HG03520 (cell line): Measurements from ENCODE around the gene CYLD.

Experiments
- ATAC-seq: cut with Tn5 transposase; IDR thresholded peaks from one replicate; pipeline ENCODE4 v1.9.1; 2021; ENCODE audit warnings: mild to moderate bottlenecking, moderate library complexity; ENCODE audit not compliant: unreplicated experiment

The CYLD gene

DNA sequence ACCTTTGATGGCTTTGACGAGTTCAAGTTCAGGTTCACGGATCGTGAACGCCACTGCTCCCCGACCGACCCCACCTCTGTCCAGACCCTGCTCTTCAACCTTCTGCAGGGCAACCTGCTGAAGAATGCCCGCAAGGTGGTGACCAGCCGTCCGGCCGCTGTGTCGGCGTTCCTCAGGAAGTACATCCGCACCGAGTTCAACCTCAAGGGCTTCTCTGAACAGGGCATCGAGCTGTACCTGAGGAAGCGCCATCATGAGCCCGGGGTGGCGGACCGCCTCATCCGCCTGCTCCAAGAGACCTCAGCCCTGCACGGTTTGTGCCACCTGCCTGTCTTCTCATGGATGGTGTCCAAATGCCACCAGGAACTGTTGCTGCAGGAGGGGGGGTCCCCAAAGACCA is 30.8 kb upstream of the CYLD start:
- ATAC-seq: no peak

DNA sequence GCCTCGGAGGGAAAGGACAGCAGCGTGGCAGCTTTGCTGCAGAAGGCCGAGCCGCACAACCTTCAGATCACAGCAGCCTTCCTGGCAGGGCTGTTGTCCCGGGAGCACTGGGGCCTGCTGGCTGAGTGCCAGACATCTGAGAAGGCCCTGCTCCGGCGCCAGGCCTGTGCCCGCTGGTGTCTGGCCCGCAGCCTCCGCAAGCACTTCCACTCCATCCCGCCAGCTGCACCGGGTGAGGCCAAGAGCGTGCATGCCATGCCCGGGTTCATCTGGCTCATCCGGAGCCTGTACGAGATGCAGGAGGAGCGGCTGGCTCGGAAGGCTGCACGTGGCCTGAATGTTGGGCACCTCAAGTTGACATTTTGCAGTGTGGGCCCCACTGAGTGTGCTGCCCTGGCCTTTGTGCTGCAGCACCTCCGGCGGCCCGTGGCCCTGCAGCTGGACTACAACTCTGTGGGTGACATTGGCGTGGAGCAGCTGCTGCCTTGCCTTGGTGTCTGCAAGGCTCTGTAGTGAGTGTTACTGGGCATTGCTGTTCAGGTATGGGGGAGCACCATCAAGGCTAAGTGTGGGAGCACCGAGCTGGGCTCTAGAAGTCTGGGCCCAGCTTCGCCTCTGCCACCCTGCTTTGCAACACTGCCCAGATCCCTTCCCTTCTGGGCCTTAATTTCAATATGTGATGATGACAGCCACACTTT is 29.9 kb upstream of the CYLD start:
- ATAC-seq: no peak

DNA sequence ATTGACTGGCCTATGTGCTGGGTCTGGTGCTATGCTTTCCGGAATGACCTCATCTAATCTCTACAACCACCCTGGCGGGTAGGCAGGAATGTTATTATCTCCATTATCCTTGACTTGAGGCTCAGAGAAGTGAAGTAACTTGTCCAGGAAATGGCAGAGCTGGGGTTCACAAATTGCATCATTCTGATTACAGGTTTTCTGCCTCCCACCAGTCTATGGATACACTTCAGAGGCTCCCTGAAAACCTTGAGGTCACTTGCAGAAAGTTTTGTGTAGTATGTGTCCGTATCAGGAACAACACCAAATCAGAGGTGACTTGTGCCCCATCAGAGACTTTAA is 29.4 kb upstream of the CYLD start:
- no peak for ATAC-seq

DNA sequence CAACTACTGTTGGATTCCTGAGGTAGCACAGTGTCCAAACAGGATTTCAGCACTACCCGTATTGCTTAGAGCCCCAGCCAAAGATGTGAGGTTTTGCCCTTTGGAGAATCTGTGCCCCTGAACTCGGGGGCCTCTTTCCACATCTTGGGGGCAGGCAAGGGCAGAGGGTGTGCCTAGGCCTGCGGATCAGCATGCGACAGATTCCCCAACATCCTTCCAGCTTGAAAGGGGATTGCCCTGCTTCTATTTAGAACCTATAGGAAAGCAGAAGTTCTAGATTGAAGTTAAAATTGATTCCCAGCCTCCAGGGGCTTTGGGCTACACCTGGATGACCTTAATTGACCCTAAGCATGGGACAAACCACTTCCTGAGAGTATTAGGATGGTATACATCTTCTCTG is 28.9 kb upstream of the CYLD start:
- no peak for ATAC-seq

DNA sequence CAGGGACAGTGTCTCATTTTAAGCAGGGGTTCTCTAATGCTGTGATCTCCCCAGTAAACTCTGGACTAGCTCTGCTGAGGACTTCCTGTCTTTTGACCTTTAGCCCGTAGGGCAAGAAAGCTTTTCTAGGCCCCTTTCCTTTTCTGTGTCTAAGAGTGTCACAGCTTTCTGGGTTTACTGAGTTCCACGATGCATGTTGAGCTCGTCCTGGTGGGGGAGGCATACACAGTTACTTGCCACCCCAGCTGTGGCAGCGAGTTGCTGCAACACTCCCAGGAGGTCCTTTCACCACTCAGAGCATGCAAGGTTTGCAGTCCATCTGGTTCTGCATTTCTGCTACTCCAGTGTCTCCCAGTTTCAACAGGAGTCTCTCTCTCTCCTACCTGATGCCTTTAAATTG is 24.8 kb upstream of the CYLD start:
- no peak for ATAC-seq

DNA sequence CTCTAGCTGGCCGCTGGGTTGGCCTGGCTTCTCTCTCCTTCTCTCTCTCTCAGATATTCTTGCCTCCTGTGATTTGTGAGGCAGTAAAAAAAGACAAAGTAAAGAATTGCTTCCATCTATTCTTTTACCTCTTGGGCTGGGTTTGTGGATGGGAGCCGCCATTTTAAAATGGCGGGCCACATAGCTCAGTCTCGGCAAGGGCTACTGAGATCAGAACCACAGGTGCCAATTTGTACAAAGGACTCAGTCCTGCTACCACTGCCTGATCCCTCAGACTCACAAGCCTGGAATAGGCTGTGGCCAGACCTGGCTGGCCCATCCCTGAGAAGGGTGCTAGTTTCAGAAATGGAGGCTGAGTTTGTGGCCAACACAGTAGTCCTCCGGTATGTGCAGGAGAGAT is 24.4 kb upstream of the CYLD start:
- ATAC-seq: no peak

DNA sequence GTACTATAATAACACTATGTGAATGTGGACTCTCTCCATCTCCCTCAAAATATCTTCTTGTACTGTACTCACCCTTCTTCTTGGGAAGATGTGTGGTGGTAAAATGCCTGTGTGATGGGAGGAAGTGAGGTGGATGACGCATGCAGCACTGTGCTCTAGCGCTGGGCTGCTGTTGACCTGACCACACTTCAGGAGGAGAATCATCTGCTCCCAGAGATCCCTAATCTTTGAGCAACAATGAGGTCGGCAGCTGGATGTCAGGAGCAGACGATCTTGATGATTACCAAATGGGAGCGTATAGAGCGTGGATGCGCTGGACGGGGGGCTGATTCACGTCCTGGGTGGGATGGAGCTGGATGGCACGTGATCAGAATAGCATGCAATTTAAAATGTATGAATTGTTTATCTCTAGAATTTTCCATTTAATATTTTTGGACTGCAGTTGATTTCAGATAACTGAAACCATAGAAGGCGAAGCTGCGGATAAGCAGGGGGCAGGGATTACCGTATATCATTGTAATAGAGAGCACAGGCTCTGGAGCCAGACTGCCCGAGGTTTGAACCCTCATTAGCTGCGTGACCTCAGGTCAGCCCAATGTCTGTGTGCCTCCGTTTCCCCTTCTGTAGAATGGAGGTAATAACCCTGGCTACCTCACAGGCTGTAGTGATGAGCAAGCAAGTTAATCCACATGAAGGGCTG is 23.7 kb upstream of the CYLD start:
- no peak for ATAC-seq

DNA sequence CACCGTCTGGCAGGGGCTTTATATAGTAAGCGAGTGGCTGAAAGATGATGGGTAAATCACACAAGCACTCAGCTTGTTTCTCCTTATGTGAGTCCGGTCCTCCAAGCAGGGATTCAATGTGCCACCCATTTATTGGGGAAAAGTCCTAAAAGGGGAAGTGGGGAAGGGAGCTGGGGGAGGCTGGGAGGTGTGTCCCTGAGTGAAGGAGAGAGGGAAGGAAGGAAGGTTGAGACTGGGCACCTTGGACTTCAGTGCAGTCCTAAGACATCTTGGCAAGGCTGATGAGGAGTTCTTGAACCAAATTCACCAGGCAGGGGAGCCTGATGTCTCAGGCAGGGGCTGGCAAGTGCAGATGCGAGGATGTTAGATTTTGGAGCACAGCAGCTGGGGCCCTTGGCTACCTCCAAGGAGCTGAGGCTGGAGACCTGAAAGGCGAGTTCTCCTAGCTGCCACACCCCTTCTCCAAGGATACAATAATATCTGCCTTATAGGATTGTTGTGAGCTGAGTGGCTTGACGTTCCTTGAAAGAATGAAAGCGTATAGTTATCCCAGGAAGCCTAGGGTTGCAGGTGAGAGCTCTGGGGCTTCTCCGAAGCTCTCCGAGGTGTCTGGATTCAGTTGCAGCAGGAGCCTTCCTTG is 23.0 kb upstream of the CYLD start:
- ATAC-seq: no peak

DNA sequence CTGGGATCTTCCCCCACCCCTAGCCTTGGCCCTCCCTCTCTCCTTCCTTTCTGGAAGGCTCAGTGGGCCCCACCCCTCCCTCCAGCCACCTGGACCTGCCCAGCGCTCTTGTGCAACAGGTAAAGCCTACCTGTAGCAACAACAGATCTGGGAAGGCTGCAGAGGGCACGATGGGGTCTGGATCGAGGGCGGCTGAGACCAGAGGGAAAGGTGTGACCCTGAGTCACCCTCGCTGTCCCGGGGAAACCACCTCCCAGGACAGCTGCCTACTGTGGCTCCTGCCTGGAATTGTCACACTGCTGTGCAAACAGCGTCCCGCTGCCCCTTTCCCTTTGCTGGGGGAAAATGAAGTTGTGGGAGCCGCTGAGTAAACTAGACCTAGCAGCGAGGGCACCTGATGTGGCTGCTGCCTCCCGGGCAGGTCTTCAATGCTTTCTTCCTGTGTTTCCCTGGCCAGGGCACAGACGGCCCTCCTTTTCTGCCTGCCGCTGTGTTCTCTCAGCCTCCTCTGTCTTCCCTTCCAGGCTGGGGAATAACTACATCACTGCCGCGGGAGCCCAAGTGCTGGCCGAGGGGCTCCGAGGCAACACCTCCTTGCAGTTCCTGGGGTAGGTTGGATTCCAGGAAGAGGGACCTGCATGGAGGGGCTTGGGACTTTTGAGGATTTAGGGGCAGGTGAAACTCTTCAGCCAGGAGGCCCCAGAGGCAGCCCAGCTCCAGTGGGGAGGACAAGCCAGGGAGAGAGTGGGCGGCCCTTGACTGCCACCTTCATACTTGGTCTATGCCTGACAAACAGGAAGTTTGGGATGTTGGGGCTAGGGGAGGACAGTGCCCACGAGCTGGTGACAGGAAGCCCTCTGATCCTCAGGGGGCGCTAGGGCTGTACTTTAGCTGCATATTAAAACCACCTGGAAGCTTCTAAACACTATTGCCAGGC is 22.2 kb upstream of the CYLD start:
- ATAC-seq: no peak

DNA sequence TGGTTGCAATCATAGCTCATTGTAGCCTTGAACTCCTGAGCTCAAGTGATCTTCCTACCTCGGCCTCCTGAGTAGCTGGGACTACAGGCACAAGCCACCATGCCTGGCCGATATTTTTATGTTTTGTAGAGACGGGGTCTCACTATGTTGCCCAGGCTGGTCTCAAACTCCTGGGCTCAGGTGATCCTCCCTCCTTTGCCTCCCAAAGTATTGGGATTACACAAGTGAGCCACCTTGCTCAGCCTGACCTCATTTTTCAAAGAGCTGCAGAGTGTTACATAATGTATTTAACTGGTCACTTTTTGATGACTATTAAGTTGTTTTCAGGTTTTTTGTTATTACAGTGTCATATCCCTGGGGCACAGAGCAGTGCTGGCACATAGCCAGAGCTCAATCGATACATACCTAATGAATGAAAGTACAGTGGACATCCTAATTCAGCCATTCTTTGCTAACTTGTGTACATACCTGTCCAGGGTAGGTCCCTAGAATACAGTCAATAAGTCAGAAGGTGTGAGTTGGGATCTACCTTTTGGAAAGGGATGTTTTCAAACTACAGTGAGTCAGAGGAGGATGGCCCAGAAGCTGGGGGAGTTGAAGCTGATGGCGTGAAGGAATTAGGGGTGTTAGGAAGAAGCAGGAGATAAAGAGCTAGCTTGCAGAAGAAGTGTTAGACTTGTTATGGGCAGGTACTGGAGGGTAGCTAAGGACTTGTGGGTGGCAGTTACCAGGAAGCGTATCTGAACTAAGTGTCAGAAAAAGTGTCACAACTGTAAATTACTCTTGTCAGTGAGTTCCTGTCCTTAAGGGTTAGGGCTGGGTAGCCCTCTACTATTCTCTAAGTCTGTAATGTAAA is 20.1 kb upstream of the CYLD start:
- ATAC-seq: no peak

DNA sequence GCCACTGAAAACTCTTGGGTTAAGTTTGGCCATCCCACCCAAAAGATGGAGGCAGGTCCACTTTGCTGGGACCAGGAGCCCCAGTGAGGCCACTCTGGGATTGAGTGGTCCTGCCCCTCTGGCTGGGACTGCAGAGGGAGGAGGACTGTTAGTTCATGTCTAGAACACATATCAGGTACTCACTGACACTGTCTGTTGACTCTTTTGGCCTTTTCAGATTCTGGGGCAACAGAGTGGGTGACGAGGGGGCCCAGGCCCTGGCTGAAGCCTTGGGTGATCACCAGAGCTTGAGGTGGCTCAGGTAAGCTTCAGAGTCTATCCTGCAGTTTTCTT is 19.5 kb upstream of the CYLD start:
- no peak for ATAC-seq

DNA sequence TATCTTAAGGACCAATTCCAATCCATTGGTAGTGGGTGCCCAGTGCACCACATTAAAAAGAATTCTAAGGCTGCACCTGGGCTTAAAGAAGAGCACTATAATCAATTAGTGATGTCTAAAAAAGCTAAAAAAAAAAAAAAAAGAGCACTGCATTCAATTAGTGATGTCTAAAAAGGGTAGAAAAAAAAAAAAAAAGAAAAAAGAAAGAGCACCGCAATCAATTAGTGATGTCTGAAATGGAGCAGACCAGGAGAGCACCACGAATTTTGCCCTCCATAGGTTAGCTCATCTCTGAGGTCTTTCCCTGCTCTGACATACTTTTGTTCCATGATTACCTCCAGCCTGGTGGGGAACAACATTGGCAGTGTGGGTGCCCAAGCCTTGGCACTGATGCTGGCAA is 18.9 kb upstream of the CYLD start:
- ATAC-seq: no peak

DNA sequence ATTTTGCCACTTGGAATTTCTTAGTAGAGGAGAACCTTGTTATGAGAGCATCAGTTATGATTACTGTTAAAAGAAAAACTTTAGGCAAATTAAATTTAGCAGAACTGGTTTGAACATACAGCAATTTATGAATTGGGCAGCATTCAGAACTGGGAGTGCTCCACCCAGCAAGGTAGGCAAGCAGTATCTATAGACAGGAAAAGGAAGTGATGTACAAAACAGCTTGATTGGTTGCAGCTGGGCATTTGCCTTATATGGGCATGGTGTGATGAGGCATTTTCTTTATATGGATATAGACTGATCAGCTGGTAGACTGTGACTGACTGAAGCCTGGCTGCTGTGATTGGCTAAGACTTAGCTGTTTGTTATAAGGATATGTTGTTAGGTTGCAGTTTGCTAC is 17.6 kb upstream of the CYLD start:
- no peak for ATAC-seq

DNA sequence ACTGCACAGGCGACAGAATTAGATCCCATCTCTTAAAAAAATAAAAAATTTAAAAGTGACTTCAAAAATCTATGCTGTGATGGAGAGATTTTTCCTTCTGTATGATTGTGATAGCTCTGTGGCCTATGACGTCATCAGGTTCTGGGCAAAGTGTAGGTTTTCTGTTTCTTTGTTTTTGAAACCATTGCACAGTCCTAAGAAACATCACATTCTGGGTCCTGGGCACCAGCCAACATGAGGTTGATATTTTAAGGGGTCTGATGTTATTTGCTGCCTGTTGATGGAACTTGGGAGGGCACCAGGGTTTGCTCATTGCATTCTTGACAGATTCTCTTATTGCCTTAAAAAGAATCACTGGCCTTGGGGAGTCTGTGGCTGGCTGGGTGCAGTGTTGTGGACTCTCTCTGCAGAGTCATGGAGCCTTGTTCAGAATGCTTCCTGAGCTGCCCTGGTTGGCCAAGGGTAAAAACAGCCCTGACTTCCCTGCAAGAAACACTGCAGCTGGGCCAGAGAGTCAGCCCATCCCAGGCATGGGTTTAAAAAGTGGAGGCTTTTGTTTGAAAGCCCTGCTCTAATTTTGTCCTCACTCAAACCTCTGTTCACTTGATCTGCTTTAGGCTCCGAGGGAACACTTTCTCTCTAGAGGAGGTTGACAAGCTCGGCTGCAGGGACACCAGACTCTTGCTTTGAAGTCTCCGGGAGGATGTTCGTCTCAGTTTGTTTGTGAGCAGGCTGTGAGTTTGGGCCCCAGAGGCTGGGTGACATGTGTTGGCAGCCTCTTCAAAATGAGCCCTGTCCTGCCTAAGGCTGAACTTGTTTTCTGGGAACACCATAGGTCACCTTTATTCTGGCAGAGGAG is 10.5 kb upstream of the CYLD start:
- ATAC-seq: no peak

DNA sequence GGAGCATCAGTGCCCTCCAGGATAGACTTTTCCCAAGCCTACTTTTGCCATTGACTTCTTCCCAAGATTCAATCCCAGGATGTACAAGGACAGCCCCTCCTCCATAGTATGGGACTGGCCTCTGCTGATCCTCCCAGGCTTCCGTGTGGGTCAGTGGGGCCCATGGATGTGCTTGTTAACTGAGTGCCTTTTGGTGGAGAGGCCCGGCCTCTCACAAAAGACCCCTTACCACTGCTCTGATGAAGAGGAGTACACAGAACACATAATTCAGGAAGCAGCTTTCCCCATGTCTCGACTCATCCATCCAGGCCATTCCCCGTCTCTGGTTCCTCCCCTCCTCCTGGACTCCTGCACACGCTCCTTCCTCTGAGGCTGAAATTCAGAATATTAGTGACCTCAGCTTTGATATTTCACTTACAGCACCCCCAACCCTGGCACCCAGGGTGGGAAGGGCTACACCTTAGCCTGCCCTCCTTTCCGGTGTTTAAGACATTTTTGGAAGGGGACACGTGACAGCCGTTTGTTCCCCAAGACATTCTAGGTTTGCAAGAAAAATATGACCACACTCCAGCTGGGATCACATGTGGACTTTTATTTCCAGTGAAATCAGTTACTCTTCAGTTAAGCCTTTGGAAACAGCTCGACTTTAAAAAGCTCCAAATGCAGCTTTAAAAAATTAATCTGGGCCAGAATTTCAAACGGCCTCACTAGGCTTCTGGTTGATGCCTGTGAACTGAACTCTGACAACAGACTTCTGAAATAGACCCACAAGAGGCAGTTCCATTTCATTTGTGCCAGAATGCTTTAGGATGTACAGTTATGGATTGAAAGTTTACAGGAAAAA is 9.7 kb upstream of the CYLD start:
- ATAC-seq: no peak

DNA sequence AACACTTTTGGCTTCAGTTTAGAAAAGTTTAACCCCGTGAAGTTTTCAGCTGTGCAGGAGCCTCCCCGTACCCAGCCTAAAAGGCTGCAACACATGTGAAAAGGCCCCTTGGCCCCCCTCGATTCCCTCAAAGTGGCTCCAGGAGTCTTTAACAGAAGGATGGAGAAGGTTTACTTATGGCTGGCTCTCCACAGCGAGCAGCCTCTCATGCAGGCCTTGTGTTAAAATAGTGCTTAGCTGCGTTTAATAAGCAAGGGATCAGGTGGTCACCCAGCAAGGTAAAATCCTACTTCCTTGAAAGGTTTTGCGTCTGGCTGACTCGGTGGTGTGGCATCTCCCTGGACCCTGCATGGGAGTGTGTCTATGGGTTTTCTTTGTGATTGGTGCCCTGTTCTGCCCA is 8.4 kb upstream of the CYLD start:
- ATAC-seq: no peak

DNA sequence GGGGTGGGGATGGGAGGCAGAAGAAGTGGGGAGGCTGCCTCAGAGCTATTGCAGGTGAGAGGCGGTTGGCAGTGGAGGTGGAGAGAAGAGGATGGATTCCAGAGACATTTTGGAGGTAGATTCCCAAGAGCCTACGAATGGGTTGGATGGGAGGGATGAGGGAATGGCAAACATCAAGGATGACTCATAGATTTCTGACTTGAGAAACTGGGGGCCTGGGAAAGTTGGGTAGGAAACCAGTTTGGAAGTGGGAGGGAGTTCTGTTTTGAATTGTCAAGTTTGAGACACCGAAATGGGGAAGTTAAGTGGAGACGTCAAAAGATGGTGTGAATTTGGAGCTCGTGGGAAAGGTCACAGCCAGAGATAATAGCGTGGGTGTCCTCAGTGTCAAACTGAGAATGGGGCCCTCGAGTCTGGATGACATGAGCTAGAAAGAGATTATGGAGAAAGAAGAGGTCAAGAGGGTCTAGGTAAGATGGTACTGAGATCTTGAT is 6.2 kb upstream of the CYLD start:
- ATAC-seq: no peak

DNA sequence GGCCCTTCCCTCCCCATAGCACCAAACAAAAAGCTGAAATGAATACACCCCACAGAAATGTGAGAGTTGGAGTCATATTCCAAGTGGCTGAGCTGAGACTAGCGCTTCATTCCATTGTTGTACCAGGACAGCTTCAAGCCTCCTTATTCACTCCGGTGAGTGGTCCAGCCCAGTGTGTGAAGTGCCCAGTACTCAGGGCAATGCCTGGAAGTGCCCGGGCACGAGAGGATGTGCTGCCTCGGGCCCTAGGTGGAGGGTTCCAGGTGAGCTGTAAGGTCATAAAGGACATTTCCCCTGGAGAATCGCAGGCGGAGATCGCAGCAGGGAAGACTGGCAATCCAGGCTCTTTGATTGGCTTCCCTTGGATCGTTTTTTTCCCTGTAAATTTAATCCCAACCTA is 5.4 kb upstream of the CYLD start:
- no peak for ATAC-seq
